Neural crest cell (in vitro differentiated cells): ENCODE results near the gene ADD3. TPM values are rescaled to one million over a fixed set of nuclear protein-coding genes. Genes with fewer than 3 reads are reported as not detected.
A peak's percentile ranks its signal among the peaks of the same experiment; 100 is the strongest.

Experiments used
- DNase-seq: peaks from one replicate; pipeline ENCODE4 v3.0.0; 2021; ENCODE audit warnings: low read depth, mixed read lengths, low spot score
- H3K27ac Mint-ChIP-seq: one replicate; pipeline ENCODE4 v1.8.0; 2021; ENCODE audit warnings: mild to moderate bottlenecking, mixed read lengths; ENCODE audit not compliant: unreplicated experiment
- H3K27me3 Mint-ChIP-seq: 2 replicates; pipeline ENCODE4 v1.8.0; 2021; ENCODE audit warnings: low read depth, mild to moderate bottlenecking, mixed read lengths
- H3K36me3 Mint-ChIP-seq: 2 replicates; pipeline ENCODE4 v1.8.0; 2021; ENCODE audit warnings: low read depth, mild to moderate bottlenecking, mixed read lengths
- H3K4me1 Mint-ChIP-seq: 2 replicates; pipeline ENCODE4 v1.8.0; 2021; ENCODE audit warnings: mixed read lengths
- H3K4me3 Mint-ChIP-seq: one replicate; pipeline ENCODE4 v1.8.0; 2021; ENCODE audit warnings: mild to moderate bottlenecking, mixed read lengths
- H3K9me3 Mint-ChIP-seq: 2 replicates; pipeline ENCODE4 v1.8.0; 2021; ENCODE audit warnings: mixed read lengths
- CTCF ChIP-seq: fragments of 200-600 bp; sonication (generic); conservative IDR thresholded peaks from 2 replicates; pipeline ENCODE4 v1.5.0; 2021; ENCODE audit warnings: antibody characterized with exemption, mild to moderate bottlenecking
- total RNA-seq: library from RNA; stranded (reverse); gene quantifications from 2 replicates; pipeline ENCODE4 v1.2.1, GENCODE V29; 2021

The ADD3 gene
- total RNA-seq, 1 donor from 2014 or later, result 50.2 TPM

GRCh38 chr10:110170142-110170971 lies 162.6 kb downstream of the ADD3 start:
- Mint-ChIP-seq H3K27ac (no peak overlapping the region), H3K4me1 (peaks cover 12% of the 10 kb centered on the region), H3K27me3 (peaks cover 79% of the 10 kb centered on the region), H3K9me3 (no peaks in the 10 kb centered on the region), H3K36me3 (no peaks in the 10 kb centered on the region), H3K4me3 (no peak overlapping the region)
- no peak for DNase-seq
- TF ChIP-seq CTCF, result peak; percentile 20

- Mint-ChIP-seq H3K9me3 (no peaks in the 10 kb centered on the region), H3K27me3 (peaks cover 73% of the 10 kb centered on the region), H3K4me3 (no peak overlapping the region), H3K27ac (no peak overlapping the region), H3K4me1 (peaks cover 12% of the 10 kb centered on the region), H3K36me3 (no peaks in the 10 kb centered on the region)
- no peak for DNase-seq
- TF ChIP-seq CTCF, result no peak
These were observed 163.2 kb downstream of the ADD3 start for GRCh38 chr10:110171032-110171431.

- H3K27ac Mint-ChIP-seq, result no peak overlapping the region
- peaks cover 16% of the 10 kb centered on the region for H3K4me1 Mint-ChIP-seq
- H3K36me3 Mint-ChIP-seq, result no peaks in the 10 kb centered on the region
- no peak overlapping the region for H3K4me3 Mint-ChIP-seq
- H3K27me3 Mint-ChIP-seq, result peaks cover 64% of the 10 kb centered on the region
- no peak for DNase-seq
- no peaks in the 10 kb centered on the region for H3K9me3 Mint-ChIP-seq
- no peak for TF ChIP-seq CTCF
These were observed 164.4 kb downstream of the ADD3 start for GRCh38 chr10:110172155-110172554.

GRCh38 chr10:110174201-110174600 lies 166.4 kb downstream of the ADD3 start:
- Mint-ChIP-seq H3K27me3 (peaks cover 45% of the 10 kb centered on the region), H3K27ac (no peak overlapping the region), H3K4me1 (peaks cover 16% of the 10 kb centered on the region)

GRCh38 chr10:110174816-110175215 lies 167.0 kb downstream of the ADD3 start:
- Mint-ChIP-seq H3K4me1 (peaks cover 15% of the 10 kb centered on the region), H3K27me3 (peaks cover 38% of the 10 kb centered on the region), H3K9me3 (no peaks in the 10 kb centered on the region), H3K27ac (no peak overlapping the region), H3K4me3 (no peak overlapping the region), H3K36me3 (no peaks in the 10 kb centered on the region)
- TF ChIP-seq CTCF, result no peak
- DNase-seq, result no peak

More at GRCh38 chr10:110174201-110174600, 166.4 kb downstream of the ADD3 start:
- Mint-ChIP-seq H3K9me3 (no peaks in the 10 kb centered on the region), H3K4me3 (no peak overlapping the region), H3K36me3 (no peaks in the 10 kb centered on the region)
- no peak for TF ChIP-seq CTCF
- DNase-seq, result no peak
